ENCODE measurements around the gene RNF8.

The RNF8 gene

GRCh38 chr6:37429352-37429750, 75.6 kb downstream of the RNF8 start:
- Histone ChIP-seq H3K9me3 (no peaks in the 10 kb centered on the region), H3K4me3 (no peak overlapping the region), H3K27ac (no peak overlapping the region), H3K4me1 (peaks cover 0 to 14% (median 10%) of the 10 kb centered on the region in 4 donors), H3K27me3 (no peaks in the 10 kb centered on the region), H3K36me3 (no peaks in the 10 kb centered on the region)
- TF ChIP-seq, protein P1, sequence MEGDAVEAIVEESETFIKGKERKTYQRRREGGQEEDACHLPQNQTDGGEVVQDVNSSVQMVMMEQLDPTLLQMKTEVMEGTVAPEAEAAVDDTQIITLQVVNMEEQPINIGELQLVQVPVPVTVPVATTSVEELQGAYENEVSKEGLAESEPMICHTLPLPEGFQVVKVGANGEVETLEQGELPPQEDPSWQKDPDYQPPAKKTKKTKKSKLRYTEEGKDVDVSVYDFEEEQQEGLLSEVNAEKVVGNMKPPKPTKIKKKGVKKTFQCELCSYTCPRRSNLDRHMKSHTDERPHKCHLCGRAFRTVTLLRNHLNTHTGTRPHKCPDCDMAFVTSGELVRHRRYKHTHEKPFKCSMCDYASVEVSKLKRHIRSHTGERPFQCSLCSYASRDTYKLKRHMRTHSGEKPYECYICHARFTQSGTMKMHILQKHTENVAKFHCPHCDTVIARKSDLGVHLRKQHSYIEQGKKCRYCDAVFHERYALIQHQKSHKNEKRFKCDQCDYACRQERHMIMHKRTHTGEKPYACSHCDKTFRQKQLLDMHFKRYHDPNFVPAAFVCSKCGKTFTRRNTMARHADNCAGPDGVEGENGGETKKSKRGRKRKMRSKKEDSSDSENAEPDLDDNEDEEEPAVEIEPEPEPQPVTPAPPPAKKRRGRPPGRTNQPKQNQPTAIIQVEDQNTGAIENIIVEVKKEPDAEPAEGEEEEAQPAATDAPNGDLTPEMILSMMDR (IDR thresholded peaks at IDR 0.05) = no peak
- intact Hi-C loops (cut with DNase I; ENCODE audit: low total_unique reads) = no loop called here
- no peak for DNase-seq

GRCh38 chr6:37432590-37432915, 78.8 kb downstream of the RNF8 start:
- Histone ChIP-seq H3K9me3 (no peaks in the 10 kb centered on the region), H3K27ac (peak overlapping the region; percentile 92 to 96), H3K36me3 (peaks cover 15 to 22% (median 16%) of the 10 kb centered on the region in 3 donors), H3K4me1 (peaks cover 0 to 18% (median 14%) of the 10 kb centered on the region in 4 donors), H3K4me3 (peak overlapping the region; percentile 96 to 97), H3K27me3 (no peaks in the 10 kb centered on the region)
- TF ChIP-seq, protein P1 (IDR thresholded peaks at IDR 0.05) = no peak
- intact Hi-C loops (cut with DNase I; ENCODE audit: low total_unique reads) = no loop called here
- DNase-seq = no peak

DNA sequence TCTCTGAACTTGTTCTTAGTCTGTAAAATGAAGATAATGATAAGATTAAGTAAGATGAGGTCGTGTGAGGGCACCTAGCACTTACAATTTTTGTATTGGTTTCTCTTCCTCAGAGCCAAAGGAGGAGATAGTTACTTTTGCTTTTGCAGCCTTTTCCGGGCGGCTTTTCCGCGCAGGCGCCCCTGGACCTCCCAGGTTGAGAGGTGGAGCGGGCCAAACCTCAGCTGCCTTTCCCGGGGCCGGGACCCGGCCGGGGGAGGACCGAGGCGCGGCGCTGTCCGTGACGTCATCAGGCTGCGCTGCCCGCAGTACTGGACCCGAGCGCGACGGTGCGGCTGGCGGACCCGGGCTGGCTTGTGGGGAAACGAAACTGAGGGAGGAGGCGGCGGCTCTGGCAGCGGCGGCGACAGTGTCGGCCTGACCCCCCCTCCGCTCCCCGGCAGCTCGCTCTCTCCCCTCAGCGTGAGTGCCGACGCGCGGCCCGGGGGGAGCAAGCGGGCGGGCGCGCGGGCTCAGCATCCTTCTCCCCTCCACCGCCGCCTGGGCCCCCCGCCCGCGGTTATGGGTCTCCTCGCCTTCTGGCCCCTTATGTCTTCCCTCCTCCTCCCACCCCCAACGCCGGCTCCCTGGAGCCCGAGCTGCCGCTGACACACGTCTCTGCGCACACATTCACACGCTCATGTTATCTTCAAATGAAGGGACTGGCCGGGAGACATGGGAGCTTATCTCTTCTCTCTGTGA, 79.3 kb downstream of the RNF8 start, which contains the start of gene CMTR1:
CMTR1 (plus strand) TSS at position 306 of the 741 bp plus-strand sequence. CDS start 2,409 bp downstream, outside the sequence.
- intact Hi-C loops (cut with DNase I; ENCODE audit: low total_unique reads) = no loop called here
- H3K27ac ChIP-seq = peak within 1 kb of the TSS; percentile 92 to 96
- peak; percentile 91 to 95 for DNase-seq
- peak within 1 kb of the TSS; percentile 96 to 97 for H3K4me3 ChIP-seq
- no peaks in the 10 kb centered on the region for H3K27me3 ChIP-seq
- TF ChIP-seq, protein P1 (IDR thresholded peaks at IDR 0.05) = no peak
- no peaks in the 10 kb centered on the region for H3K9me3 ChIP-seq
- peaks cover 15 to 28% (median 22%) of the 10 kb centered on the region in 3 donors for H3K36me3 ChIP-seq
- H3K4me1 ChIP-seq = peaks cover 0 to 18% (median 14%) of the 10 kb centered on the region in 4 donors

GRCh38 chr6:37433657-37434271, 80.0 kb downstream of the RNF8 start:
- Histone ChIP-seq H3K36me3 (peaks cover 15 to 34% (median 28%) of the 10 kb centered on the region in 3 donors), H3K4me3 (peak overlapping the region; percentile 96 to 97), H3K4me1 (peaks cover 0 to 18% (median 14%) of the 10 kb centered on the region in 4 donors), H3K9me3 (no peaks in the 10 kb centered on the region), H3K27me3 (no peaks in the 10 kb centered on the region), H3K27ac (peak overlapping the region; percentile 92 to 96)
- TF ChIP-seq, protein P1 (IDR thresholded peaks at IDR 0.05) = no peak
- DNase-seq = no peak
- intact Hi-C loops (cut with DNase I; ENCODE audit: low total_unique reads) = no loop called here

DNA sequence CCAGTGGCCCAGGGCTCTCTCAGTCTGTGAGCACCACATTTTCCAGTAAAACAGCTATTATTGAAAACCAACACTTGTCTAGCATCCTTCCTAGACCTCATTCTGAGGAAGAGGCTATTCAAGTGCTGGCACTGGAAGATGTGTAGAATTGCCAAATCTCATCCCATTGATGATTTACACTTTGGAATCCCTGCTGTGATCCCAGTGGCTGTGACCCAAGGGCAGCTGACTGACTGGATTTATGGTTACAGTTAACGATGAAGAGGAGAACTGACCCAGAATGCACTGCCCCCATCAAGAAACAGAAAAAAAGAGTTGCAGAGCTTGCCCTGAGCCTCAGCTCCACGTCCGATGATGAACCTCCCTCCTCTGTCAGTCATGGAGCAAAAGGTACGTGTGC, 81.6 kb downstream of the RNF8 start:
- H3K4me3 ChIP-seq = no peak overlapping the region
- TF ChIP-seq, protein P1 (IDR thresholded peaks at IDR 0.05) = no peak
- intact Hi-C loops (cut with DNase I; ENCODE audit: low total_unique reads) = no loop called here
- H3K9me3 ChIP-seq = no peaks in the 10 kb centered on the region
- H3K4me1 ChIP-seq = peaks cover 0 to 18% (median 14%) of the 10 kb centered on the region in 4 donors
- no peaks in the 10 kb centered on the region for H3K27me3 ChIP-seq
- DNase-seq = no peak
- no peak overlapping the region for H3K27ac ChIP-seq
- peaks cover 15 to 41% (median 30%) of the 10 kb centered on the region in 3 donors for H3K36me3 ChIP-seq

Measured in tibial artery (tissue), 4 donors.